SK-N-SH treated with all-trans-retinoic acid at 6 μM for 48 hours (cell line): ENCODE data around the gene ZBTB9.
"Not testable (repeated sequence)": the region's sequence is repeated elsewhere in the genome, so short reads cannot be mapped to it uniquely, and the experiment has no call there.

Experiments used
- ATAC-seq: fragments of 200-7000 bp; cut with Tn5 transposase; 3 replicates; pipeline ENCODE4 v1.9.1; 2020; ENCODE audit warnings: mild to moderate bottlenecking, moderate library complexity
- ARNTL ChIP-seq: fragments of 450-650 bp; formaldehyde crosslinking; IDR thresholded peaks from 2 replicates; pipeline ENCODE4 v1.5.0; 2020; ENCODE audit warnings: low read depth, mild to moderate bottlenecking, moderate library complexity, borderline replicate concordance
- BACH2 ChIP-seq: fragments of 250-450 bp; sonication (Bioruptor Pico); IDR thresholded peaks from 2 replicates; pipeline ENCODE4 v1.9.0; 2021; ENCODE audit warnings: mild to moderate bottlenecking, borderline replicate concordance
- CREB5 ChIP-seq: fragments of 250-450 bp; sonication (Bioruptor Pico); IDR thresholded peaks from 2 replicates; pipeline ENCODE4 v1.5.1; 2020; ENCODE audit warnings: low read depth, mild to moderate bottlenecking, moderate library complexity
- CSDC2 ChIP-seq: fragments of 250-450 bp; sonication (Bioruptor Pico); IDR thresholded peaks from 2 replicates; pipeline ENCODE4 v1.5.0; 2020; ENCODE audit warnings: mild to moderate bottlenecking, moderate library complexity
- ESRRG ChIP-seq: fragments of 250-450 bp; sonication (Bioruptor Pico); IDR thresholded peaks from 2 replicates; pipeline ENCODE4 v1.6.1; 2021; ENCODE audit warnings: mild to moderate bottlenecking
- GLIS3 ChIP-seq: fragments of 250-450 bp; sonication (Bioruptor Pico); IDR thresholded peaks from 2 replicates; pipeline ENCODE4 v1.5.0; 2020; ENCODE audit warnings: mild to moderate bottlenecking, moderate library complexity
- PATZ1 ChIP-seq: fragments of 250-450 bp; sonication (Bioruptor Pico); IDR thresholded peaks from 2 replicates; pipeline ENCODE4 v1.8.0; 2020; ENCODE audit warnings: mild to moderate bottlenecking, moderate library complexity, borderline replicate concordance
- POU6F1 ChIP-seq: fragments of 250-450 bp; sonication (Bioruptor Pico); IDR thresholded peaks from 2 replicates; pipeline ENCODE4 v1.8.0; 2021; ENCODE audit warnings: low read depth, mild to moderate bottlenecking, moderate library complexity, borderline replicate concordance
- PPARA ChIP-seq: fragments of 250-450 bp; sonication (Bioruptor Pico); IDR thresholded peaks from 2 replicates; pipeline ENCODE4 v1.5.0; 2020; ENCODE audit warnings: mild to moderate bottlenecking, borderline replicate concordance
- RARB ChIP-seq: fragments of 250-450 bp; sonication (Bioruptor Pico); IDR thresholded peaks from 2 replicates; pipeline ENCODE4 v1.8.0; 2021; ENCODE audit warnings: mild to moderate bottlenecking, moderate library complexity
- SNAI2 ChIP-seq: fragments of 250-450 bp; sonication (Bioruptor Pico); IDR thresholded peaks from 2 replicates; pipeline ENCODE4 v1.5.0; 2020; ENCODE audit warnings: mild to moderate bottlenecking, moderate library complexity
- TCF4 ChIP-seq: fragments of 250-450 bp; sonication (Bioruptor Pico); IDR thresholded peaks from 2 replicates; pipeline ENCODE4 v1.8.0; 2021; ENCODE audit warnings: mild to moderate bottlenecking, moderate library complexity, borderline replicate concordance
- TSHZ2 ChIP-seq: fragments of 250-450 bp; sonication (Bioruptor Pico); IDR thresholded peaks from 2 replicates; pipeline ENCODE4 v1.5.0; 2020; ENCODE audit warnings: mild to moderate bottlenecking, moderate library complexity
- ZC3H10 ChIP-seq: fragments of 250-450 bp; sonication (Bioruptor Pico); IDR thresholded peaks from 2 replicates; pipeline ENCODE4 v1.5.1; 2021; ENCODE audit warnings: mild to moderate bottlenecking, moderate library complexity
- ZFP3 ChIP-seq: fragments of 250-450 bp; sonication (Bioruptor Pico); IDR thresholded peaks from 2 replicates; pipeline ENCODE4 v1.5.0; 2020; ENCODE audit warnings: mild to moderate bottlenecking, moderate library complexity
- ZFP30 ChIP-seq: fragments of 450-650 bp; formaldehyde crosslinking; IDR thresholded peaks from 2 replicates; pipeline ENCODE4 v1.5.0; 2022; ENCODE audit warnings: mild to moderate bottlenecking, moderate library complexity
- ZNF565 ChIP-seq: fragments of 450-650 bp; formaldehyde crosslinking; conservative IDR thresholded peaks from 2 replicates; pipeline ENCODE4 v1.5.0; 2020; ENCODE audit warnings: low read depth, mild to moderate bottlenecking, moderate library complexity
- ZNF70 ChIP-seq: fragments of 450-650 bp; formaldehyde crosslinking; IDR thresholded peaks from 2 replicates; pipeline ENCODE4 v1.5.0; 2020; ENCODE audit warnings: mild to moderate bottlenecking, moderate library complexity

The ZBTB9 gene

GRCh38 chr6:33484673-33485262 is 30.4 kb downstream of the ZBTB9 start:
- not testable (repeated sequence) for ATAC-seq

- not testable (repeated sequence) for ATAC-seq
These were observed 31.3 kb downstream of the ZBTB9 start for GRCh38 chr6:33485680-33486079.

- TF ChIP-seq CREB5 (CRISPR knock-in tag): no peak
- TF ChIP-seq ZFP3 (CRISPR knock-in tag): no peak
- no peak for TF ChIP-seq ARNTL (CRISPR knock-in tag)
- no peak for TF ChIP-seq ZNF565 (CRISPR knock-in tag)
- TF ChIP-seq TCF4: no peak
- no peak for TF ChIP-seq GLIS3
- no peak for TF ChIP-seq RARB (CRISPR knock-in tag)
- TF ChIP-seq PATZ1 (CRISPR knock-in tag): no peak
- no peak for TF ChIP-seq PPARA
- TF ChIP-seq BACH2 (CRISPR knock-in tag): no peak
- TF ChIP-seq, all 23 proteins: peak for 0
- no peak for ATAC-seq
These were observed 34.0 kb downstream of the ZBTB9 start for GRCh38 chr6:33488339-33488738.

- TF ChIP-seq BACH2 (CRISPR knock-in tag) (no peak), CSDC2 (CRISPR knock-in tag) (no peak), SNAI2 (no peak), PATZ1 (CRISPR knock-in tag) (no peak), ZNF70 (CRISPR knock-in tag) (no peak), ESRRG (CRISPR knock-in tag) (no peak), POU6F1 (CRISPR knock-in tag) (no peak), ZC3H10 (CRISPR knock-in tag) (no peak), TSHZ2 (CRISPR knock-in tag) (no peak)
- TF ChIP-seq, all 23 proteins: peak for 0
- peak; percentile 40; the same call in 2 of the 3 replicates for ATAC-seq
These were observed 35.8 kb downstream of the ZBTB9 start for GRCh38 chr6:33490198-33490597.

- no peak; the same call in 2 of the 3 replicates for ATAC-seq
- TF ChIP-seq ESRRG (CRISPR knock-in tag) (no peak), ZFP30 (CRISPR knock-in tag) (no peak), TSHZ2 (CRISPR knock-in tag) (no peak), ZNF70 (CRISPR knock-in tag) (no peak), CREB5 (CRISPR knock-in tag) (no peak), ZFP3 (CRISPR knock-in tag) (no peak)
These were observed 36.2 kb downstream of the ZBTB9 start for GRCh38 chr6:33490621-33491020.
